H1 (cell line): Measurements from ENCODE around the gene FUNDC1. TPM values are rescaled to one million over a fixed set of nuclear protein-coding genes. Genes with fewer than 3 reads are reported as not detected.

Experiments used
- CTCF ChIA-PET: fragments of 300-600 bp; sonication (Branson Sonifier 250); formaldehyde crosslinking; loops from one replicate; lab custom pipeline; 2021; ENCODE audit not compliant: partially characterized antibody; lab: Charles Lee
- POLR2A ChIA-PET: fragments of 300-600 bp; sonication (Branson Sonifier 250); formaldehyde crosslinking; loops from one replicate; lab custom pipeline; 2021; ENCODE audit warnings: inconsistent platforms; ENCODE audit not compliant: partially characterized antibody; lab: Charles Lee
- DNase-seq, 2 experiments: peaks; one replicate each; pipeline versions ENCODE4 v3.0.0 to v3.0.0-alpha.2; 2010 to 2022; ENCODE audit warnings: low spot score in 2 of 2, low read depth in 1 of 2, mixed read lengths in 1 of 2
- FAIRE-seq: peaks from 2 replicates; lab custom pipeline; 2011; peaks lifted over from hg19 to GRCh38; lab: Jason Lieb, UNC
- H2AFZ ChIP-seq: 2 replicates; pipeline ENCODE4 v1.8.1; 2012; ENCODE audit warnings: low read length, inconsistent platforms
- H2AK5ac ChIP-seq: 2 replicates; pipeline ENCODE4 v1.6.1; 2013; ENCODE audit warnings: low read depth, low read length
- H2BK120ac ChIP-seq: replicated peaks from 2 replicates; pipeline ENCODE3; 2013; ENCODE audit warnings: low read depth, low read length, inconsistent platforms
- H2BK12ac ChIP-seq: 2 replicates; pipeline ENCODE4 v1.6.1; 2013; ENCODE audit warnings: low read depth, low read length
- H2BK15ac ChIP-seq: 2 replicates; pipeline ENCODE4 v1.6.1; 2013; ENCODE audit warnings: low read length
- H2BK20ac ChIP-seq: 2 replicates; pipeline ENCODE4 v1.6.1; 2013; ENCODE audit warnings: low read length
- H2BK5ac ChIP-seq: 2 replicates; pipeline ENCODE4 v1.6.1; 2013; ENCODE audit warnings: low read depth, low read length
- H3K14ac ChIP-seq: 2 replicates; pipeline ENCODE4 v1.6.1; 2013; ENCODE audit warnings: inconsistent platforms; ENCODE audit not compliant: insufficient read length
- H3K18ac ChIP-seq: 2 replicates; pipeline ENCODE4 v1.6.1; 2013; ENCODE audit warnings: low read length; ENCODE audit errors: extremely low read depth
- H3K23ac ChIP-seq: 2 replicates; pipeline ENCODE4 v1.6.1; 2013; ENCODE audit warnings: inconsistent platforms; ENCODE audit not compliant: insufficient read length
- H3K23me2 ChIP-seq: 2 replicates; pipeline ENCODE4 v1.6.1; 2013; ENCODE audit warnings: low read depth, low read length
- H3K27ac ChIP-seq: 2 replicates; pipeline ENCODE4 v1.6.1; 2011; ENCODE audit warnings: low read depth, low read length, inconsistent platforms
- H3K27me3 ChIP-seq, 4 experiments: replicated peaks in 1 of 4; 1 replicate in 1 of 4; 2 replicates in 3 of 4; pipeline versions ENCODE4 v1.6.1 to v1.8.1; 2011 to 2013; ENCODE audit warnings: low read length in 3 of 4, mild to moderate bottlenecking in 3 of 4, inconsistent platforms in 2 of 4, mixed read lengths in 2 of 4, moderate library complexity in 1 of 4; ENCODE audit not compliant: control insufficient read depth in 3 of 4, insufficient read depth in 3 of 4; ENCODE audit errors: extremely low read depth in 1 of 4
- H3K36me3 ChIP-seq, 4 experiments: 2 replicates each; pipeline versions ENCODE4 v1.6.1 to v1.8.1; 2011 to 2013; ENCODE audit warnings: mild to moderate bottlenecking in 4 of 4, low read length in 3 of 4, moderate library complexity in 2 of 4, control low read depth in 1 of 4, inconsistent platforms in 1 of 4; ENCODE audit not compliant: insufficient read depth in 4 of 4, control insufficient read depth in 2 of 4
- H3K4ac ChIP-seq: replicated peaks from 2 replicates; pipeline ENCODE3; 2013; ENCODE audit warnings: low read length, low read depth, mixed read lengths, inconsistent platforms; ENCODE audit not compliant: insufficient read length
- H3K4me1 ChIP-seq, 4 experiments: replicated peaks in 1 of 4; 1 replicate in 1 of 4; 2 replicates in 3 of 4; pipeline versions ENCODE4 v1.6.1 to v1.8.1; 2011 to 2013; ENCODE audit warnings: low read length in 3 of 4, inconsistent platforms in 2 of 4, mixed read lengths in 1 of 4; ENCODE audit not compliant: insufficient read depth in 4 of 4, control insufficient read depth in 3 of 4
- H3K4me2 ChIP-seq, 2 experiments: 2 replicates each; pipeline versions ENCODE4 v1.6.1 to v1.8.1; 2011 to 2013; ENCODE audit warnings: low read depth in 2 of 2, low read length in 2 of 2, control low read depth in 1 of 2, inconsistent platforms in 1 of 2, mild to moderate bottlenecking in 1 of 2; ENCODE audit not compliant: insufficient read depth in 1 of 2
- H3K4me3 ChIP-seq, 4 experiments: fragments of 200-600, 300-600 bp in 1 of 4; sonication (generic), shearing (Covaris generic), sonication (Bioruptor Twin) in 1 of 4; 2 replicates each; pipeline versions ENCODE4 v1.5.1 to v1.8.1; 2011 to 2016; ENCODE audit warnings: low read length in 4 of 4, low read depth in 3 of 4, control low read depth in 2 of 4, inconsistent platforms in 2 of 4, mild to moderate bottlenecking in 2 of 4, mixed read lengths in 1 of 4, moderate library complexity in 1 of 4; ENCODE audit not compliant: insufficient read depth in 2 of 4; ENCODE audit errors: extremely low read depth in 1 of 4
- H3K56ac ChIP-seq: replicated peaks from 2 replicates; pipeline ENCODE3; 2013; ENCODE audit warnings: low read depth, mild to moderate bottlenecking, mixed read lengths, low read length, inconsistent platforms; ENCODE audit not compliant: insufficient read length
- H3K79me1 ChIP-seq: 2 replicates; pipeline ENCODE4 v1.6.1; 2013; ENCODE audit warnings: low read depth, low read length, control low read depth
- H3K79me2 ChIP-seq, 2 experiments: 2 replicates each; pipeline versions ENCODE4 v1.6.1 to v1.8.1; 2012 to 2013; ENCODE audit warnings: low read length in 2 of 2, mild to moderate bottlenecking in 2 of 2, inconsistent platforms in 1 of 2; ENCODE audit not compliant: insufficient read depth in 2 of 2, control insufficient read depth in 1 of 2
- H3K9ac ChIP-seq, 4 experiments: replicated peaks in 1 of 4; 1 replicate in 1 of 4; 2 replicates in 3 of 4; pipeline versions ENCODE4 v1.6.1 to v1.8.1; 2011 to 2013; ENCODE audit warnings: low read depth in 3 of 4, low read length in 3 of 4, control low read depth in 2 of 4, mild to moderate bottlenecking in 2 of 4, moderate library complexity in 2 of 4, inconsistent platforms in 1 of 4; ENCODE audit errors: extremely low read depth in 1 of 4
- H3K9me3 ChIP-seq, 2 experiments: 2 replicates each; pipeline versions ENCODE4 v1.6.1 to v1.8.1; 2012 to 2013; ENCODE audit warnings: mild to moderate bottlenecking in 2 of 2, moderate library complexity in 2 of 2, control low read depth in 1 of 2, inconsistent platforms in 1 of 2, low read depth in 1 of 2, low read length in 1 of 2, mixed read lengths in 1 of 2; ENCODE audit not compliant: insufficient read depth in 2 of 2
- H4K20me1 ChIP-seq, 2 experiments: replicated peaks in 1 of 2; 2 replicates each; pipeline versions ENCODE3 to v1.8.1; 2011 to 2013; ENCODE audit warnings: inconsistent platforms in 2 of 2, low read length in 2 of 2, mild to moderate bottlenecking in 1 of 2; ENCODE audit not compliant: insufficient read depth in 2 of 2, control insufficient read depth in 1 of 2
- H4K5ac ChIP-seq: 2 replicates; pipeline ENCODE4 v1.6.1; 2013; ENCODE audit warnings: low read length, low read depth, mixed read lengths, inconsistent platforms; ENCODE audit not compliant: insufficient read length
- H4K8ac ChIP-seq: 2 replicates; pipeline ENCODE4 v1.8.0; 2013; ENCODE audit warnings: mild to moderate bottlenecking, moderate library complexity, low read length, inconsistent platforms; ENCODE audit not compliant: insufficient read depth; ENCODE audit errors: extremely low read depth
- H4K91ac ChIP-seq: replicated peaks from 2 replicates; pipeline ENCODE3; 2013; ENCODE audit warnings: low read length, mixed read lengths, inconsistent platforms; ENCODE audit not compliant: insufficient read length
- CEBPB ChIP-seq: IDR thresholded peaks from 2 replicates; pipeline ENCODE4 v1.6.1; 2012; ENCODE audit warnings: low read depth, low read length
- CREB1 ChIP-seq: IDR thresholded peaks from 2 replicates; pipeline ENCODE4 v1.6.1; 2012; ENCODE audit warnings: inconsistent platforms
- WGBS, 2 experiments: shearing (Covaris generic) in 1 of 2; methylation state at CpG; one replicate each; pipeline versions ENCODE4 v1.1.6 to v1.1.7; 2013 to 2015; ENCODE audit warnings: low lambda C conversion rate in 2 of 2, mixed read lengths in 2 of 2, inconsistent platforms in 1 of 2, low coverage in 1 of 2, missing lambda C conversion rate in 1 of 2; ENCODE audit not compliant: insufficient replicate concordance in 2 of 2, insufficient coverage in 1 of 2, insufficient read length in 1 of 2; ENCODE audit errors: extremely low coverage in 1 of 2, missing lambda C conversion rate in 1 of 2; 5-methylcytosine and 5-hydroxymethylcytosine counted together
- polyA plus RNA-seq, 7 experiments: library from polyadenylated mRNA; depleted of rRNA in 3 of 7; stranded (reverse) in 5 of 7; unstranded in 2 of 7; fragments of >200 nt in 5 of 7; fragments of 200-250 nt in 2 of 7; gene quantifications; 1 replicate in 5 of 7; 2 replicates in 1 of 7; 4 replicates in 1 of 7; pipeline versions ENCODE4 v1.2.1 to v1.2.3, GENCODE V29; 2011 to 2013; ENCODE audit warnings: missing spikeins in 2 of 7, mixed read lengths in 2 of 7
- total RNA-seq: library from RNA; stranded (reverse); fragmentation: NEBNext Ultra II Directional; extraction: Animal tissue kit (Norgen Biotek cat#: 25700); gene quantifications from 2 replicates; pipeline ENCODE4 v1.2.1, GENCODE V29; 2021

The FUNDC1 gene
- total and polyA plus RNA-seq, 2 of the 8 experiments (the other 6 are each of a cell fraction or from before 2014, with no cell fraction given), result 13.7 to 24.1 TPM

GRCh38 chrX:44506678-44507077 is 36.0 kb downstream of the FUNDC1 start:
- Histone ChIP-seq H2BK15ac (no peak overlapping the region), H3K4ac (no peak overlapping the region), H3K56ac (no peak overlapping the region), H2BK12ac (no peak overlapping the region), H4K8ac (no peak overlapping the region), H3K23ac (no peak overlapping the region), H3K79me2 (no peaks in the 10 kb centered on the region), H3K14ac (no peak overlapping the region), H4K20me1 (no peaks in the 10 kb centered on the region), H3K9ac (no peak overlapping the region), H2BK20ac (no peak overlapping the region), H2BK5ac (no peak overlapping the region), H4K5ac (no peak overlapping the region), H4K91ac (no peak overlapping the region), H3K4me2 (peak overlapping the region in 1 of 2 experiments; percentile 33; a peak in 1 of 4 replicates), H3K79me1 (no peaks in the 10 kb centered on the region), H3K36me3 (no peaks in the 10 kb centered on the region), H3K4me3 (no peak overlapping the region), H2AK5ac (no peak overlapping the region), H3K9me3 (no peaks in the 10 kb centered on the region), H3K27ac (no peak overlapping the region), H3K4me1 (peaks cover 0 to 3% (median 0%) of the 10 kb centered on the region in 4 experiments; a peak in 2 of 7 replicates), H3K23me2 (no peaks in the 10 kb centered on the region), H3K18ac (no peak overlapping the region), H3K27me3 (no peaks in the 10 kb centered on the region), H2AFZ (no peak overlapping the region), H2BK120ac (no peak overlapping the region)
- ChIA-PET CTCF (no interaction called here), POLR2A (interaction anchor here (1.3 kb wide), 1 partner anchor 10 kb away, joined by 3 read pairs; no protein-coding TSS in a partner anchor)
- DNase-seq (no peak), FAIRE-seq (peak; percentile 73)
- TF ChIP-seq CREB1 (no peak), CEBPB (peak; percentile 5; the same call in 1 of the 2 replicates)
- WGBS, 2 experiments, result 96% methylated on average over 2 of the region's 2 CpGs; no CpG with 5 or more reads in 1 of the 2 experiments
